Measurements from ENCODE around the gene AMBRA1.

Gene AMBRA1

DNA sequence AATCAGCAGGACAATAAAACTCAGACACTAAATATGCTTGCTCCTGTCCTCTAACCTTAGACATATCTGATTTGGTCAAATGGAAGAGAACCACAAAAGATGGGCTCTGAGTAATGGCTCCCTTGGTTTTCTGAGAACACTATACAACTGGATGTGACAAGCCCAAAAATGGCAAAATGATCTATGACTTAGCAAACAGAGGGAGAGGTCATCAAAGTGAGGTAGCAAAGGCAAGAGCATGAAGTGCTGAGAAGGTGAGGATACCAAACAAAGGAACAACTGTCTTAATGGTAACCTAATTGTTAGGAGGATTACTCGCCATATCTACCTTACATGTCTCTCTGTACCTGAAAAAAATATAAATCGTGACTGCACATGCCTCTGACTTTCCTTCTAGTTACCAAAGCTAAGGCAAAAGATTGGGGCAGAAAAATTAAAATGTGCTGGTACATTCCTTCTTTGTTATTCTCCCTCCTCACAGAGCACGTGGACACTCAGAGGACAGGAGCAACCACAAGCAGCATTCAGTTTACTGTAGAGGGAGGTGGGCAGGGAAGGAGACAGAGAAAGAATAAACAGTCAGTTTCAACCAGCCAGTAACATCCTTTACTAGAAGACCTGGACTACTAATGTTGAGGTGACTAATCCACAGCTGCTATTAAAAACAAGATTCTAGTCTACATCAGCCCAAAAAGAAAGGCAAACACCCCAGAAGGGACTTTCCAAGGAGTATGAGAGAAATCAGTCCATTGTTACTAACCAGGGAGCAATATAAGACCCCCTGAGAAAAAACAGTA is 88.8 kb downstream of the AMBRA1 start:
- DNase-seq = no peak

DNA sequence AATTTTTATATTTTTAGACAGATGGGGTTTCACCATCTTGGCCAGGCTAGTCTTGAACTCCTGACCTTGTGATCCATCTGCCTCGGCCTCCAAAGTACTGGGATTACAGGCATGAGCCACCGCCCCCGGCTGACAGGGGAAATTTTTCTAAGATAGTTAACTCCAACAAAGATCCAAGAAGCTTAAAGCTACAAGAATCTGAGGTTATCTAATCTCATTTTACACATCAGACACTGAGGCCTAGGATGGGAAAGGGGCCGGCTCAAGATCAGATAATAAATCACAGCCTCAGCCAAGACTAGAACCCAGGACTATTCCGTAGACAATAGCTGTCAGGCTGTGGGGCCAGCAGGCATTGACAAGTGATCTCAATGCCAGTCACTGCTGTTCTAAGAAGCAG is 94.0 kb downstream of the AMBRA1 start:
- no peak for DNase-seq

DNA sequence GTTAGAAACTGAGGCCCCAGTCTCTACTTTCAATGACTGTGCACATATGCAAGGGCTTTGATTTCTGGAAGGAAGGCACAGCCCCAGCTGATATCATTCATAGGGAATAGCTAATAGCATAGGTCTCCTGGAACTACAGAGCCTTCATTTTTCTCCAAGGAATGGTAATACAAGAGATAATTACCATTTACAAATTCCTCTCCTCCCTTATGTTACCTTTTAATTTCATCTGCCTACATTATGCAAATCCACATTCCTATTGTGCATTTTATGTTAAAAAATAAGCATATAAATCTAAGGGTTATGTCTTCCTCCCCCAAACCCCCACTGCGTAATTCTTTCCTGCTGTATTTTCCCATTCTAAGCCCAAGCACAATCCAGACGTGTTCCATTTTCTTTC is 94.9 kb downstream of the AMBRA1 start:
- DNase-seq = no peak

DNA sequence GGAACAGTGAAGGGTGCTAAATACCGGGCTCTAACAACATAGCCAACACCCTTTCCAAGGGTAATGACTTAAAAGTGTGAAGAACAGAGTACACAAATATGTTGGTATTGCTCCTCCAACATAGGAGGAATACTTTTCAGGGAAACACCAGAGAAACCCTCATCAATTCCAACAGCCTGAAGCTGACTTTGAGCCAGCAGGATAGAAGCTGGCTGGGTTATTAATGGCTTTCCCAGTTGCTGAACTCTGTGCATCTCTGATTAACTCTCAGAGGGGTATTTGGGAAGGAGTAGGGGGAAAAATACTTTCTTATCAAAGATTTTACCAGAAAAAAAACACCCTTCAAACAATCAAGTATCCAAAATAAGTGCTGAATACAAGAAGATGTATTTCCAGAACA is 95.6 kb downstream of the AMBRA1 start:
- no peak for DNase-seq

DNA sequence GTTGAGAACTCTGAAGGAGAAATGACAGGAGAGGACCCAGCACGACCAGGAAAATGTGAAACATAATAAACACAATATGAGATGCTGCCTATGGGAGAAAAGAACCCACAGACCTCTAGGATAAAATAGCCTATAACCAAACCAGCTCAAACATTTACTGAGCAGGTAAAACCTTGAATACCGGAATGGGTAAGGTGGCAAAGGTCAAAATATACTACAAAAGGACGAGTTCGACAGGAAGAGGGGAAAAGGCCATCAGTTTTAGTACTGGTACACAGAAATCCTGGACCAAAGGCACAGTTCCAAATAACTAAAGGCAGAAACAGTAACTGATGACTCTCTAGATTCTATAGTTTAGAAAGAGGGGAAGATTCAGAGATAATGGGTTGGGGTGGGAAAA is 96.3 kb downstream of the AMBRA1 start:
- no peak for DNase-seq

DNA sequence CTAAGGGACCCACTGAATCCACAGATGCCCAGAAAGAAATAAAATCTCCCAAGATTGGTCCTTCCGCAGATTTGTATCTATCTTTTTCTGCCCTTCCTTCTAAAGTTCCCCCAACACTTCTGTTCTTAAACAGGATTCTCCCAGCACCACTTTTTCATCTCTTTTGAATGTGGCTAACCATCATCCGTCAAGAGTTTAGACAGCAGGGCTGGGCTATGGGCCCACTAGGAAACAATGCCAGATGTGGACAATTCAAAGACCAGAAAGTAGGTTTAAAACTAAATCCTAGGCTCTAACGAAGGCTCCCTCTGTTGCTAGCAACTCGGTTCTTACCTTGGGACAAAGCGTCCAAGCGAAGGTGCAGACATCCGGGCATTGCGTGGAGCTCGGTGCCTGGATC is 100.0 kb downstream of the AMBRA1 start:
- no peak for DNase-seq

DNA sequence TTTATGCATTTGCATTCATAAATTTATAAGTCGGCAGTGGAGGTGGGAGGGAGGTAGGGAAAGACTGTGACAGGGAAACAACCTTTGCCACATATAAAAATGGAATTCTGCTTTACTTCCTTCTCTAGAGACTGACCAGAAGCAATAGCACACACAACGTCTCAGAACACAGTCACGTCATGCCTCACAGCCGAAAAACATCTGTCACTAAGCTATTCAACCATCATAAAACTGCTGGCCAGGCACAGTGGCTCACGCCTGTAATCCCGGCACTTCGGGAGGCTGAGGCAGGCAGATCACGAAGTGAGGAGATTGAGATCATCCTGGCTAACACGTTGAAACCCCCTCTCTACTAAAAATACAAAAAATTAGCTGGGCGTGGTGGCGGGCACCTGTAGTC is 101.3 kb downstream of the AMBRA1 start:
- DNase-seq = no peak

DNA sequence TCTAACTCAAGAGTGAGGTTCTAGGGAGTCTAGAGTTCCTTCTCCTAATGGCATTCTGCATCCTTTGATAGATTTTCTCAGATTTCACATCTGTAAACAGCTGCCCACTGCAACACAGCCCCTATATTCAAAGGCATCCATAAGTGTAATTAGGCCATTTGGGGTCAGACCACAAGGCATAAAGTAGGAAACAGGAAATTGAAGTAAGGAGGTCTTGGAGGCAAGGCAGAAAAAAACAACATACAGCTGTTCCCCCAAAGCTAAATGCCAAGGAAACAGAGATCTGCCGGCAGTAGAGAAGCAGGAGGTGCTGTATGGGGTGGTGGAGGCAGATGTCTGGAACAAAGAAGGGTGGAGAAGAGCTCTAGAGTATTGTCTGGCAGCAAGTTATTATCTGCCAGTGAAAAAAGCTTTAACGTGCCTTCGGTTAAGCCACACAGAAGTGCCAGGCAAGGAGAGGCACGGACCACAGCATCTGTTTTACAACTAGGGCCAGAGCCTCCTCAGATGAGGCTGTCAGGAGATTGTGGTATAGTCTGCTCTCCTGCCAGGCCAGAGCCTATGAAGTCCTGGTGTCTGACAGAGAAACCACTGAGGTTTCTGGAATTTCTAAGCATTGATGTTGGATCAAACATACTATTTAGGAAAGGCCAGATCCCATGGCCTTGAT is 102.0 kb downstream of the AMBRA1 start:
- DNase-seq = no peak

DNA sequence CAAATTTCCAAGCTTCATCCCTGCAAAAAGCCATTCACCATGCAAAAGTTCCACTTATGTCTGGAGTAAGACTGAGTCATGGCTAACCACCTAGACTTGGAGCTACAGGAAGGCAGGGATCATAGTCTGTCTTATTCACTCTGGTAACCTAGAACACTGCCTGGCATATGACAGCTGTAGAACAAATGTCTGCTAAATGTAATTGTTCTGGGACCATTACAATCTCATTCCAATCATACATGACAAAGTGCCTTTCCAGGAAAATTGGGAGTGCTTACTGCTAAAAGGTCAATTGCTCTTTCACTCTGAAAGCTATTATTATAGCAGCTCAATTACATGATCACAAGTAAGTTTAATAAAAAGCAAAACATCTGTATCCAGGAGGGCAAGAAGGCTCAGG is 103.2 kb downstream of the AMBRA1 start:
- no peak for DNase-seq

DNA sequence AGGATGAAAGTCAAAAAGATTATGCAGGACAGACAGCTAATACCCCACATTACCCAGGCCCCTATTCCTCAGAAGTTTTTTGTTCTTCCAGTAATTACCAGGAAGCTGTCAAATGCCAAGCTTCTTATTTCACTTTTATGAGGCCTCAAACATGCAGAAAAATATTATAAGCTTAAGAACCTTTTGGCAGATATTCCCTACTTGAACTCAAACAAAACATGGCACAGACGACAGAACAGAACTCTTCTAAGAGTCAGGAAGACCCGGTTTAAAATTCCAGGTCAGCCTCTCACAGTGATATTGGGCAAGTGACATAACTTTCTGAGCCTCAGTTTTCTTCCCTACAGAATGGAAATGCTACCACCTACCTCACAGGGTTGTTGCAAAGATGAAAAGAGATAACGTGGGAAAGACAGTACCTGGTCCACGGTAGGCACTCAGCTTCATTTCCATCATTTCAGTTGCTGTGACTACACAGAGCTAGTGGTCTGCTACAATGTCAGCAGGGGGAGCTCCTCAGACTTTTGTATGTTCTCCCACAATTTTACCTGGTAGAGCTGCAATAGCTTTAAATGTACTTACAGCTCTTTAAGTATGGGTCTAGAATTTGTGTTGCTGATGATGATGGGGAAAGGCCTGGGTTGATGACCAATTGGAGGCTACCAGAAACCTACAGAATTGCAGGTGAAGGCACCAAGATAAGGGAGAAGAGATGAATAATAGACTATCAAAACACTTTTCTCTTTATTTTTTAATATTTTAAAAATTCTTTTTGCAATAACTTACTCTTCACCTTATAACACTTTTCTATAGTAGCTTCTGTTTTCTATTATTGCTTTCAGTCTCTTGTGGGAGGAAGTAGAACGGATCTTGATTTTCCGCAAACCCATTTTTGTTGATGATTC is 103.9 kb downstream of the AMBRA1 start:
- DNase-seq = peak; percentile 37

DNA sequence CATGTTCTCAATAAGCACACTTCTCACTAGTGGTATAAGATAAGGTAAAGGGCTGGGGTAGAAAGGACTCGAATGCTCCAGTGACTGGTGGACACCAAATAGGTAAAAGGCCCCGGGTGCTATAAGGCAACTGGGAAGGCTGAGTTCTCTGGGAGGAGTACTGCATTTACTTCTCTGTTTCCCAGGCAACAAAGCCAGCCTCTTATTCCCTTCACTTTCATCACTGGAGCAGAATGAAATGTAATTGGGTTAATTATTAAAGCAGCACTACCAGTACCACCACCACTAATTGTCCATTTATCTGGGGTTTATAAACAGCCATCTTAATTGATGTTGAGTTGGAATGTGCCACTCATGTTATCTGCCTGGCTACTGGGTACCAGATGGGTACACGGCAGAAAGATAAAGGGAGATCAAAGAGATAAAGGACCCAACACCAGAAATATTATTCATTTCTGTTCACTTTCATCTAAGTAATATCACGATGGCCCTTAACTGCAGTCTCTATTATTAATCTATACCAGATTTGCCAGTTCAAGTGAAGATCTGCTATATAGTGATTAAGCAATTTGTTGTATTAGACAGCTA is 107.9 kb downstream of the AMBRA1 start:
- no peak for DNase-seq

DNA sequence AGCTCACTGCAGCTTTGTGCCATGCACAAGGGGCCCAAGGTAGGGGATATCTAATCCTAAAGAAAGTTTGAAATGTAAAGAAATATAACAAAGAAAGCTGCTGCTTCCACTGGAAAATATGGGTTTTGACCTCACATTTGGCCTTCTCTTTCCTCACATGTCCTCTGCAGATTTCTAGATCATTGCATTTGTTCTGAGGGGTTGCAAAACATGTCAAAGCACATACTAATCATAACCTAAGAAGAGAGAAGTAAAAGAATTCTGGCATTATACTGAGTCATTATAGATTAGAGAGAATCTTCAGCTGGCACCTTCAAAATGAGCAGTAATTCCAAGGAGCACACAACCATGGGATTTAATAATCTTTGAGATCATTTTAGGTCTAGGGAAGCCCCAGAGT is 109.7 kb downstream of the AMBRA1 start:
- no peak for DNase-seq

DNA sequence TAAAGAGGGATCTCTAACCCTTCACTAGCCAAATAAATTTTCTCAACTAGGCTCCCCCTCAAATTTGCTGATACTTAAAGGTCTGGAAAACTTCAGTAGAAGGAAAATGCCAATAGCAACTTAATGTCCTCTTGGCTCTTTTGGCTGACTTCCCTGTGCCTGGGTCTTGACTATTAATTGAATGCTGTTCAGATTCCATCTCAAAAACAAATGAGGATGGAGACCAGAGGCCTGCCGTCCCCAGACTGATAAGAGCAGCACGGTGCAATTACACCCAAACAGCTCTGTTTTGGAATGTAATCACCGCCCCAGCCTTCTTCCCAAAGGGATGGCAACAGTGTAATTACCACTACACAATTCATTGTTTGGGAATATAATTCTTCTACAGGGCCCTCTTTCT is 112.9 kb downstream of the AMBRA1 start:
- DNase-seq = no peak

DNA sequence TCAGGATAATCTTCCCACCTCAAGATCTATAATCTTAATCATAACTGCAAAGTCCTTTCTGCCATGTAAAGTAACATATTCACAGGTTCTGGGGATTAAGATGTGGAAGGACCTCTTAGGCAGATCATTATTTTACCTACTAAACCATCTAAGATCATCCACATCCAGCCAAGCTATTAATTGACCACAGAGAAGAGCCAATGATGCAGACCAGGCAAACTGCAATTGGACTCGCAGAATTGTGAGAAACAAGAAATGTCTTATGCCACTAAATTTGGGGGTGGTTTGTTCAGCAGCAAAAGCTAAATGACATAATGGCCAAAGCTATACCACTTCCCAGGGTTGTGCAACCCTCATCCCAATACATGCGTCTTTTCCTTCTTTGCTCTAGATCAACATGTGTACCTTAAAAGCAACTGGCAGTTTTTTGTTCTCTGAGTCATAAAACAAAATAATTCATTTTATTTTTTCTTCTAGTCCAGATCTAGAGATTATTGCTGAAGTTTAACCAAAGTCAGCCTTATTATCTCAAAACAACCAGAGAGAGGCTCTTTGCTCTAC is 113.6 kb downstream of the AMBRA1 start:
- DNase-seq = no peak

DNA sequence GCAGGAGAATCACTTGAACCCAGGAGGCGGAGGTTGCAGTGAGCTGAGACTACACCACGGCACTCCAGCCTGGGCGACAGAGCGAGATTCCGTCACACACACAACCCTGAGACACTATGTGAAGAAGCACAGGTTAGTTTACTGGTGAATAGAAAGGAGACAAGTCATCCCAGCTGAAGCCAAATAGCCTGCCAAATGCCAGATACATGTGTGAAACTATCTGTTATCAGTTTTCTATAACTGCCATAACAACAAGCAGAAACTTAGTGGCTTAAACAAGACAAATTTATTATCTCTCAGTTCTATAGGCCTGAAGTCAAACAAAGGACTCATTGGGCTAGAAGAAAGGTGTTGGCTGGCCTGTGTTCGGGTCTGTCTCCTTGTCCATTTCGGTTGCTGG is 114.2 kb downstream of the AMBRA1 start:
- DNase-seq = no peak

DNA sequence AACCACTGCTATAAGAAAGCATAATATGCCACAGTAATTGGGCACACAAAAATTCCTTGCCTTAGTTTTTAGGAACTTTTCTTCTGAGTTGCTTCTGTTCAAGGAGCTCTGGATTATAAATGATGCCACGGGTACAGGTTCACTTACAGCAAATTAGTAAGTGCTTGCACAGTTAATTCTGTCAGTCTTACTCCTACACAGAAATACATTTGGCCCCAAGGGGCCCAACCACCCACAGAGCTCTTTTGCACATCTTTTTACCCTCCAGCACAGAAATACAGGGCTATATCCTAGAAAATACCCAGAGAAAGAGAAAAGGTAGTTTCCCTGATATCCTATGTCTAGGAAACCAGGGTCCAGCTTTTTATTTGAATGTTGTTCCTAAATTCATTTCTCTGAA is 115.6 kb downstream of the AMBRA1 start:
- no peak for DNase-seq

DNA sequence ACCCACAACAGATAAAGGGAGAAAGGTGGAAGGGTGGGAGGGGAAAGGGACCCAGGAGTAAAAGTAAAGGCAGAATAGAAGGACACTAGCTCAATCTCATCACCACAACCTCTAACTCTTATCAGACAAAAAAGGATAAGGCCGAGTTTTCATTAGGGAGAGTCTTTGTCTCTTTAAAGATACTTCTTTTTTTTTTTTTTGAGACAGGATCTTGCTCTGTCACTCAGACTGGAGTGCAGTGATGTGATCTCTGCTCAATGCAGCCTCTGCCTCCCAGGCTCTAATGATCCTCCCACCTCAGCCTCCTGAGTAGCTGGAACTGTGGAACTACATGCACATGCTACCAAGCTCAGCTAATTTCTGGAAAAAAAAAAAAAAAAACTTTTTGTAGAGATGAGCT is 116.7 kb downstream of the AMBRA1 start:
- DNase-seq = no peak

DNA sequence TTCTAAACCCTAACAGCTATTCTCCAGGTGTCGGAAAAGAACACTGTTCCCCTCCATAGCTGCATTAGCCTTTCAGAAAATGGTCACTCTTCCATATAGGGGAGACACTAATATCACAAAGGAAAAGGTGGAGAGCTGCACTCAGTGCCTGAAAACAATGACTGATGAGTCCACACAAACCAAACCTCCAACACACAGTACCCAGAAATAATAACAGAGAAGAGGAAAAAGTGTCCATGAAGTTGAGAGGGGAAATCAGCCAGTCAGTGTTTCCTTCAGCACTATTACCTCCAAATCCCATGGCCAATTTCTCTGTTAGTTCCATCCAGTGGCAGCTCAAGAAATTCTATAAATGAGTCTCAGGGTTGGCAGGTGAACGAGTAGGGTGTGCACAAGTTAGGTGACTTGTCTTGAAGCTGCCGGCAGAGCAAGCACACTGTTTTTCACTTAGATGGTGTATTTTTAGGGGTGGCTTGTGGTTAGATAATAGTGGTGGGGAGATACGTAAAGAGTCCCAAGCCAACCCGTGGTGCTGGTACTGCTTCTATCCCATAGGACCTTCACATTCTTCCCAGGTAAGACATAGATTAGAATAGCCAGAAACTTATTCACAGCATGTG is 117.8 kb downstream of the AMBRA1 start:
- DNase-seq = no peak

DNA sequence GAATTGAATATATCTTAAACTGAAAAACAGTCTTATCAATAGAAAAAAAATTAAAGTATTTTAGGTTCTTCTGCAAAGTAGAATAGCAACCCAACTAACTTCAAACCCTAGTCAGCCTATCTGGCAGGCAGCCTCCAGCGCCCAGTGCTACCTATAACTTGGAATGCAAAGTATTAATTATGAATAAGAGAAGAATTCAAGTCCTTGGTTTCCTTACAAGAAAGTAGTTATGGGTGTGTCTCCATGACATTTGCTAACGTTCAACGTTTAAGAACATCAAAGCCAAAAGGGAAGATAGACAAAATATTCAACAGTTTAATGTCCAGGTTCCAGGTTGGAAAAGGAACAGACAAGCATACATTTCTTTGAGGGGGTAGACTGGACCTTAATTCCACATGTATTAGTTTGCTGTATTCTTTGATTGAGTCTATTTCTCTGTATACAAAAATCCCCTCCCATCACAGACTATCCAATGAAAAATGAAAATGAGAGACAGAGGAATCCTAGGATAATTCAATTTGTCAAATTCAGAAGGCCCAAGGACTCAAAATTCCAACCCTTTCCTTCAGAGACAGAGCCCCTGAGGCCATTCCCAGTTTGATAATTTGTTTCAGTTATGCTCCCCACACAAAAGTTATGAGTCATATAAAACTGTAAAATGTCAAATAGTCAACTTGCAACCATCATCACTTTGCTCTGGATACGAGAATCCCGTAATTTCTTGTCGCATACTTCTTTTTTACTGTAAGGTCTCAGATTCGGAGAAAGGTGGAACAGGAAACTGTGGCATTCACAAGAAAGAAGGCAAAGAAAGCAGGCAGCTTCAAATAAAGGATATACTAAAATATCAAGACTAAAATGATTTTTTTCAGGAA is 118.5 kb downstream of the AMBRA1 start:
- no peak for DNase-seq

DNA sequence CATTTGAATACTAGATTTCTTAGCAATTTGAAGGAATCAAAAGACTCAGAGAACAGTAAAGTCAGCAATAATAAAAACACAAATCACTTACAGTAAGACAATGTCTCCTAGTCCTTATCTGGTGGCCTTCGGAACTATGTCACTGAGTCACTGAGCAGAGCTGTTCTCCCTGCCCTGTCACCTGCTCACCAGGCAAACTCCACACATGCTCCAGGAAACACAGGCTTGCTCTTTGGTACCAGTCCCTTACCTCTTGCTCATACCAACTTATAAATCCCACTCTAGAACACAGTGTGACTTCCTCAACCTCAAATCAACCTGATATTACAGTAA is 121.2 kb downstream of the AMBRA1 start:
- no peak for DNase-seq

DNA sequence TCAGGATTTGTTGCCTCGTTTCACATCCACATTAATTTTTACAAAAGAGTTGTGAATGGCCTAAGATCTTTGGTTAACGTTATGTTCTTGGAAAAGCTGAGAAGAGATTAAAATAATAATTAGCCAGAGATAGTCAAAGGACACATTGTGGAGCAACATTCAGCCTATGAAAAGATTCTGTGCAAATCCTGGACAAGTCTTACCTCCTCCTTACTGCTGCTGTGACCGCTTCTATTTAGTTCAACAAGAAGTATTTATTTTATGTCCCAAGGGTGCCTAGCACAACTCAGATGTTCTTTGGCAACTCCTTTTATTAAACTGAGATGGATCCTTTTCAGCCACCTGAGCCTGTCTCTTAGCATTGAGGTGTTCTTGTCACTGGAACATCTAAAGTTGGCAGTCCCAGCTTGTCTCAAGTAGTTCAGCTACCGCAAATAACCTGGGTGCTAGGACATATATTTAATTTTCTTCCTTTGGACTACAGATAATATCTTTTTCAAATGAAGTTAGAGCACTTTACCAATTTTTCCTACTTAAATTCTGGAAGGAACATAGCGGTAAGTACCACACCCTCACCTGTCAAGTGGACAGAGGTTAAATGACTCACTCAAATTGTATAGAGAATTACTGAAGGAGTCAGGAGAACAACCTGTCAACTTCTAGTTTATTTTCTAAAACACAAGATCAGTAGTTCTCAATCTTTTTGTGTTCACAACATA is 121.7 kb downstream of the AMBRA1 start:
- no peak for DNase-seq
